ENCODE measurements around the gene STC2.

Gene STC2

DNA sequence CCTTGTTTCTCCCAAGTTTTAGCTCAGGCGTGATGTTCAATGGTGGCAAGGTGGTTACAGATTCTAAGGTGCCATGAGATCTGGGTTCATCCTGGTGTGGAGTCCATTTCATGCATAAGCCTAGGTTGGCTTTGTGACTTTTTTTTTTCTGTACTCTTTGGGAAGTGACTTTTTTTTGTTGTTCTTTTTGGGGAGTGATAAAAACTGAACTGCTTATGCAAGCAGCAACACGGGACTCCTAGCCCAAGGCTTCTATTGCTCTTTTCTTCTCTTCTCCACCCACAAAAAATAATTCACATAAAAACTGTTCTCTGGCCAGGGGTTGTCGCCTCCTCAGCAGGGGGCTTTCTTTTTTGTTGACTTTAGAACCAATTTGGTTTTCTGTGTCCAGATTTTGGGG lies 15.4 kb downstream of the STC2 start:
- no peak for DNase-seq (ENCODE audit: low spot score)

- DNase-seq (ENCODE audit: low spot score) = no peak
These were observed 16.2 kb downstream of the STC2 start for GRCh38 chr5:173311818-173312585.

DNA sequence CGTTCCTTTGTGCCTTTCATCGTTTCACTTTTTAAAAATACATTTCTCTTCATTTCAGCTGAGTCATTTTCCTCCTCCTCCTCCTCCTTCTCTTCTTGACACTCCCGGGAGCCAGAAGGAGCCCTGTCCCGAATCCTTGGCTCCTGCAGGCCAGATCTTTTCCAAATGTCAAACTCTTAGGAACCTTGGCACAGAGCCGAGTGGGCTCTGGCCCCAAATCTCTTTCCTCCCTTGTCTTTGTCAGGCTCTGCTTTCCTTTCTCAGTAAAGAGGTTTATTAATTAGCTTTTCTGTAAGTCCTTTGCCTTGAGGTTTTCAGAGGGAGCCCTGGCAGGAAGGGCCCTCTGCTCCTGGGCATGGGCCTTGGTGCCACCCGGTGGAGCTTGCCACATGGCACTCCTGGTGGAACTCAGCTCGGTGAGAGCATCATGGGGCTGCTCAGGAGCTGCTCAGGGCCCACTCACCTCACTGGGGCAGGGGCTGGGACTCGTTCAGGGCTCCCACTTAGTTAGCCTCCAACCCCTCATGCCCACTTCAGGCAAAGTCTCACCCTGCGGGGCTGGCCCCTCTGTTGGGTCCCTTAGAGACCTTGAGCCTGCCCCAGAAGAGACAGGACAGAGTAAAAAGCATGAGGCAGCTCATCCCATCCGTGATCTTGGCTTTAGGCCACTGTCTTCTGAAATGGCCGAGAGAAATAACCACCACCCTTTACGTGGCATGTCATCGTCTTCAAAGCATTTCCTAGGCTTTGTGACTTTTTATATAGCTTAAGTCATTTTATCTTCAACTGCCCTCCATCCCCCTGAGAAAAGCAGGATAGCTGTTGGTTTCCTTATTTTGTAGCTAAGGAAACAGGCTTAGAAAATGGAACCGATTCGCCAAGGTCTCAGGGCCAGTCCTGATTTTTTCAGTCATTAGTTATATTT lies 17.1 kb downstream of the STC2 start:
- DNase-seq (ENCODE audit: low spot score) = no peak

GRCh38 chr5:173310218-173310769 lies 17.9 kb downstream of the STC2 start:
- no peak for DNase-seq (ENCODE audit: low spot score)

DNA sequence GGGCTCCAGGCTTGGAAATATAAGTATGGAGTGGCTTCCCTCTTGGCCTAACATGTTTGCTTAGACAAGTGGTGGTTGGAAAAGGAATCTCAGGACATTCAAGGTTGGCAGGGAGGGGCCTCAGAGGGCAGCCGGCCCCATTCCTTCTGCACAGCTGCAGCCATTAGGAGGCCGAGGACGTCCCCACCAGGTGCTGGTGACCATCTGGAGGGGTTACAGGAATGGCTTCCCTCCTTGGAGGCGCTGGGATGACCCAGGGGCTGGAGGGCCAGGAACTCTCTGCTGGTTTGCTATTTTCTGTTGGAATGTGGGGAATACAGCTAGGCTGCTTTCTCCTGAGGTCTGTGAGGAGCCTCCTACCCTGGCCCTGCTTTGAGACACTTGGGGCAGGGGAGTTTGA lies 18.5 kb downstream of the STC2 start:
- no peak for DNase-seq (ENCODE audit: low spot score)

- no peak for DNase-seq (ENCODE audit: low spot score)
These were observed 20.0 kb downstream of the STC2 start for GRCh38 chr5:173308226-173308625.

DNA sequence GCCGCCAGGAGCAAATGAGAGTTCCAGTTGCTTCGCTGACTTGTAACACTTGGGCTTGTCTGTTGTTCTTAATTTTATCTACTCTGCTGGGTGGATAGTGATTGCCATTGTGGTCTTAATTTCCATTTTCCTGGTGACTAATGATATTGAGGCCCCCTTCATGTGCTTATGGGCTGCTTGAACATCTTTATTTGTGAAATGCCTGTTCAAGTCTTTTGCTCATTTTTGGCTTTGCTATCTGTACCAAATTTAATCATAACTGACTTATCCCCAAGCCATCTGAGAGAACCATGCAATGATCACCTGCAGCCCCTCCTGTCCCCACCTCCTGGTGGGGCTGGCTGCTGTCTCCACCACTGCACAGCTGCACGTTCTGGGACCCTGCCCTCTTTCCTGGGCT lies 20.5 kb downstream of the STC2 start:
- DNase-seq (ENCODE audit: low spot score) = no peak

- no peak for DNase-seq (ENCODE audit: low spot score)
These were observed 21.5 kb downstream of the STC2 start for GRCh38 chr5:173306695-173307094.

GRCh38 chr5:173304591-173304988 lies 23.6 kb downstream of the STC2 start:
- no peak for DNase-seq (ENCODE audit: low spot score)

- DNase-seq (ENCODE audit: low spot score) = no peak
These were observed 24.2 kb downstream of the STC2 start for GRCh38 chr5:173303878-173304590.

DNA sequence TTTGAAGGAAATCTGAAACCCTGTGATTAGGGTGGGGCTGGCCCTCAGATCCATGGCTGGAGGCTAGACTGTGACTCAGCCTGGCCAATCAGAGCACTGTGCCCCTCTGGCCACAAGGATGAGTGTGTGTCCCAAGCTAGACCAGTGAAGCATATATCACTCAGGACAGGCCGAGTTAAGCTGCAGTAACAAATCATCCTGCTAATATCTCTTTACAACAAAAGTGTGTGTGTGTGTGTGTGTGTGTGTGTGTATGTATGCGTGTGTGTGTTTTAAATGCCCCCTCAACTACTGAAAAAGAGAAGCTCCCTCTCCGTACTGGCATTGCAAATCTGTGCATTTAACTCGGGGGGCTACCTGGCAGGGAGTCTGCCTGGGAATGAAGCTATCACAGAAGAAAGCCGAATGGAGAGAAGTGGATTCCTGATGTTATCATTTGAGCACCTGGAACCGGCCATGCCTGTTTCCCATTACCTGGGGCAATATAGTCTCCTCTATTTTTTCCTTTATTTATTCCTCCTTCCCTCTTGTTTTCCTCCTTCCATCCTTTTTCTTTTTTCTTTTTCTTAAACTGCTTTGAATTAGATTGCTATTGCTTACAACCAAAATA lies 25.6 kb downstream of the STC2 start:
- no peak for DNase-seq (ENCODE audit: low spot score)

GRCh38 chr5:173301695-173302545 lies 26.3 kb downstream of the STC2 start:
- no peak for DNase-seq (ENCODE audit: low spot score)

DNA sequence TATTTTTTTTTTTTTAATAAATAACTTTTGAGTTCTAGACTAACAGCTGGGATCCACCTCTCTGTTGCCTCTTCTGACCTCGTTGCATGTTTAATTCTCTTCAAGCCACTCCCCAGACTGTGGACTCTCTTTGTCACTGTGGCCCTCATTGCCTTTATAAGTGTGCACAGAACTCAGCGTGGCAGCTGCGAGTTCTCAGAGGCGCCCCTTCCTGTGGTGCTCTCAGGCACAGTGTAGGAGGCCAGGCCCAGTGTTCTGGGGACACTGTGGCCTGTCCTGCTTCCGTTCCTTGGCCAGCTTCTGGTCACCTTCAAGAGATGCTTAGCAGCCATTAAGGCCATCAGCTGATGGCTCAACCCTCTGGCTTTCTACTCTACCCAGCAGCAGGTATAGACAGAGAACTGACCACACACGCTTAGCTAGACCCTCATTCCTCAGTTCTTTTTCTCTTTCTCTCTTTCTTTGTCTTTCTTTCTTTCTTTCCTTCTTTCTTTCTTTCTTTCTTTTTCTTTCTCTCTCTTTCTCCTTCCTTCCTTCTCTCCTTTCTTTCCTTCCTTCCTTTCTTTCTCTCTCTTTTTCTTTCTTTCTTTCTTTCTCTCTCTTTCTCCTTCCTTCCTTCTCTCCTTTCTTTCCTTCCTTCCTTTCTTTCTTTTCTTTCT lies 27.7 kb downstream of the STC2 start:
- DNase-seq (ENCODE audit: low spot score) = no peak

- DNase-seq (ENCODE audit: low spot score) = no peak
These were observed 28.4 kb downstream of the STC2 start for GRCh38 chr5:173299820-173300219.

DNA sequence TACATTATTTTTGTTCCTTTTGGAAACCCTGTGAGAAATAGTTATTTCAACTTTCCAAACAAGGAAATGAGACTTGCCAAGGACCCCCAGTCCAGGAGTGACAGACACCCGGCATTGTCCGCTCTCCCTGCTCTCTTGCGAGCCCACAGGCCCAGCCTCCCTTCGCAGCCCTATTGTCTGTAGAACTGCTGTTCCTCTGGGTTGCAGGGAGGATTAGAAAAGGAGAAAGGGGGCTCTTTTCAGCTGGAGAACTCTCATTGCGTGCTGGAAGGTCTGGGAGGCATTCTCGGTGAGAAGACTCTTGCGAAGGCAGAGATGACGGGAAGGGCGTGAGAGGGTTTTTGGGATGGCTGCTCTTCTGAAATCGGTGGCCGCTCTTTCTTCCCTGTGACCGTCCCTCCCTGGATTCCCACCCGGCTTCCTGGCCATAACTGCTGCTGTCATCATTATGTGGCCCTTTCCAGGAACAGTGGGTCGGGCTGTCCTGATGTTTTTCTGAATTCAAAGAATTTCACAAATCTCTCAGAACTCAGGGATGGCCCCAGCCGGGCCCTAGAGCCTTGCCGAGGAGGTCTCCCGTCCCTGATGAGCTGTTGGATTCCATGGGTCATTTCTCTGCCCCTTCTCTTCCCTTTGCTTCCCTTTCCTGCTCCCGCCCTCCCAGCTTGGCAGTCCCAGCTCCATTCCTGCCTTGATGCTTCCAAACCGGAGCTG lies 29.8 kb downstream of the STC2 start:
- no peak for DNase-seq (ENCODE audit: low spot score)

DNA sequence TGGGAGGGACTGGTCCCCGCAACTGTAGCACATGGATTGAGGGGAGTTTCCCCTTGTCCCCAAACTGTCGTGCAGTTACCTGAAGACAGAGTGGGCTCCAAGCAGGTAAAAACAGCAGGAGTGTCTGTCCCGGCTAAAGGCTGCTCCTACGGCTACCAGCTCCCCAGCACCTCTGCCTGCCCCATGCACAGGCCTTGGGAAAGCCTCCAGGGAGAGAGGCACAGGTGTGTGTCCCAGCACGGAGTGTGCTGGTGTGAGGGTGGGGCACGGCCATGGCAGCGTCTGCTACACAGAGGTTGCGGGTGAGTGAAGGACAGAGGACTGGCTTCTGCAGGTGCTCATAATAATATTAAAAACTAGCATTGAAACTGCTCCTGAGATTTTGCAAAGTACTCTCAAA lies 30.4 kb downstream of the STC2 start:
- no peak for DNase-seq (ENCODE audit: low spot score)

GRCh38 chr5:173296737-173297676 lies 31.2 kb downstream of the STC2 start:
- DNase-seq (ENCODE audit: low spot score) = no peak

- no peak for DNase-seq (ENCODE audit: low spot score)
These were observed 32.4 kb downstream of the STC2 start for GRCh38 chr5:173295796-173296195.

Measured in CD4-positive, alpha-beta T cell treated with Interleukin-15 for 4 hours (primary cell).